Thyroid gland (tissue), 4 donors: Measurements from ENCODE around the gene TBCEL.

ENCODE experiments used
- POLR2A ChIP-seq, 2 donors: fragments of 450-650 bp; IDR thresholded peaks; one replicate each; pipeline ENCODE4 v1.6.1; 2017; ENCODE audit warnings: antibody characterized with exemption in 2 of 2, mild to moderate bottlenecking in 2 of 2, moderate library complexity in 1 of 2
- TF ChIP-seq, protein P1 (sequence below), 6 experiments: fragments of 200-600 bp in 3 of 6; fragments of 450-650 bp in 3 of 6; sonication (generic) in 3 of 6; IDR thresholded peaks; one replicate each; pipeline ENCODE4 v1.5.1; 2016 to 2019; ENCODE audit warnings: antibody characterized with exemption in 6 of 6, mild to moderate bottlenecking in 2 of 6, inconsistent platforms in 1 of 6, moderate library complexity in 1 of 6

DNA sequence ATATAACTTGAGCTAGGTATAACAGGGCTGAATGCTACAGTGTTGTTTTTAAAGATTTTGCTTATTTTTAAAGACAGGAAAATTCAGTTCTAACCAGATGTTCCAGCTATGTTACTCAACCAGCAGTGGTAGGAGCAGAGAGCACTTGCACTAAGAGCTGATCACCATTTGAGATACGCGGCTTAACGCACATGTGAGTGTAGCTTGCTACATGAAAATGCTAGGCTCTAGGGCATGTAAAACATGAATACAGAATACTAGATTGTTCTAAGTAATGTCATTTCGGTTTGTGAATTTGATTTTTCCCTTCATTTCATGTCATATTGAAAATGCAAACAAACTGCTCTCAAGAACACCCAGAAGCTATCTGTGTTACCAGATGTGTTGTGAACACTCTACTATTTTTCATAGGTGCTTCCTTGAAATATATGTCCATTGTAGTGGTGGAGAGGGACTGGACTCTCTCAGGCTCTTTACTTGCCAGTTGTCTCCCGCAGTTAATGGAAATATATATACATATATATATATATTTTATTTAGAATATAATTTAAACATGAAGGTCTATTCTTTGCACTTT is 66.3 kb downstream of the TBCEL start:
- TF ChIP-seq, protein P1, sequence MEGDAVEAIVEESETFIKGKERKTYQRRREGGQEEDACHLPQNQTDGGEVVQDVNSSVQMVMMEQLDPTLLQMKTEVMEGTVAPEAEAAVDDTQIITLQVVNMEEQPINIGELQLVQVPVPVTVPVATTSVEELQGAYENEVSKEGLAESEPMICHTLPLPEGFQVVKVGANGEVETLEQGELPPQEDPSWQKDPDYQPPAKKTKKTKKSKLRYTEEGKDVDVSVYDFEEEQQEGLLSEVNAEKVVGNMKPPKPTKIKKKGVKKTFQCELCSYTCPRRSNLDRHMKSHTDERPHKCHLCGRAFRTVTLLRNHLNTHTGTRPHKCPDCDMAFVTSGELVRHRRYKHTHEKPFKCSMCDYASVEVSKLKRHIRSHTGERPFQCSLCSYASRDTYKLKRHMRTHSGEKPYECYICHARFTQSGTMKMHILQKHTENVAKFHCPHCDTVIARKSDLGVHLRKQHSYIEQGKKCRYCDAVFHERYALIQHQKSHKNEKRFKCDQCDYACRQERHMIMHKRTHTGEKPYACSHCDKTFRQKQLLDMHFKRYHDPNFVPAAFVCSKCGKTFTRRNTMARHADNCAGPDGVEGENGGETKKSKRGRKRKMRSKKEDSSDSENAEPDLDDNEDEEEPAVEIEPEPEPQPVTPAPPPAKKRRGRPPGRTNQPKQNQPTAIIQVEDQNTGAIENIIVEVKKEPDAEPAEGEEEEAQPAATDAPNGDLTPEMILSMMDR (IDR thresholded peaks at IDR 0.05) = no peak
- no peak for TF ChIP-seq POLR2A (IDR thresholded peaks at IDR 0.05)
